K562 (cell line): ENCODE data around the gene ITGB2. TPM values are rescaled to one million over a fixed set of nuclear protein-coding genes. Genes with fewer than 3 reads are reported as not detected.

Experiments
- ATAC-seq: fragments of 200-7000 bp; cut with Tn5 transposase; 3 replicates; pipeline ENCODE4 v1.9.1; 2020; ENCODE audit warnings: moderate library complexity
- BruUV-seq: library from RNA; stranded (reverse); fragments of 400-500 nt; replicated peaks from 2 replicates; lab custom pipeline; 2021; lab: Mats Ljungman, UMichigan
- CTCF ChIA-PET: fragments of 300-600 bp; formaldehyde crosslinking; extraction: SDS; loops from one replicate; lab custom pipeline; 2021; ENCODE audit warnings: low intra/inter-chr PET ratio; lab: Yijun Ruan, JAX
- POLR2A ChIA-PET: fragments of 300-600, 350-650 bp; sonication (Branson Sonifier 250); formaldehyde crosslinking; extraction: SDS; loops from one replicate; lab custom pipeline; 2021; ENCODE audit warnings: antibody characterized with exemption, inconsistent platforms; lab: Yijun Ruan, JAX
- DNase-seq, 4 experiments: peaks; one replicate each; pipeline versions ENCODE4 v3.0.0 to v3.0.0-alpha.2; 2011 to 2018; ENCODE audit warnings: low spot score in 3 of 4, mixed read lengths in 3 of 4; ENCODE audit errors: extremely low read depth in 1 of 4
- FAIRE-seq: peaks from 2 replicates; lab custom pipeline; 2011; peaks lifted over from hg19 to GRCh38; lab: Jason Lieb, UNC
- H2AFZ ChIP-seq: 2 replicates; pipeline ENCODE4 v1.6.0; 2011; ENCODE audit warnings: low read depth, low read length, control low read depth, inconsistent platforms
- H3K27ac ChIP-seq: fragments of 200-600 bp; 3 replicates; pipeline ENCODE4 v1.8.0; 2011; ENCODE audit warnings: low read depth, mild to moderate bottlenecking, control low read depth, inconsistent platforms, low read length, moderate library complexity, mixed read lengths; ENCODE audit errors: extremely low read depth
- H3K27me3 ChIP-seq, 2 experiments: fragments of 300-600 bp in 1 of 2; 2 replicates in 1 of 2; 3 replicates in 1 of 2; pipeline versions ENCODE4 v1.6.0 to v1.8.0; 2011; ENCODE audit warnings: inconsistent platforms in 2 of 2, low read length in 2 of 2, mild to moderate bottlenecking in 1 of 2, mixed read lengths in 1 of 2, moderate library complexity in 1 of 2; ENCODE audit not compliant: control insufficient read depth in 2 of 2, insufficient read depth in 2 of 2
- H3K36me3 ChIP-seq: fragments of 300-600 bp; 3 replicates; pipeline ENCODE4 v1.8.0; 2011; ENCODE audit warnings: mild to moderate bottlenecking, low read length, inconsistent platforms; ENCODE audit not compliant: control insufficient read depth, insufficient read depth
- H3K4me1 ChIP-seq, 2 experiments: fragments of 200-600 bp in 1 of 2; replicated peaks in 1 of 2; 2 replicates in 1 of 2; 3 replicates in 1 of 2; pipeline versions ENCODE4 v1.5.1 to v1.8.0; 2011; ENCODE audit warnings: inconsistent platforms in 2 of 2, low read length in 2 of 2, mild to moderate bottlenecking in 1 of 2, mixed read lengths in 1 of 2, moderate library complexity in 1 of 2; ENCODE audit not compliant: control insufficient read depth in 2 of 2, insufficient read depth in 2 of 2
- H3K4me2 ChIP-seq: 2 replicates; pipeline ENCODE4 v1.6.1; 2011; ENCODE audit warnings: low read length, control low read depth, inconsistent platforms, mixed read lengths; ENCODE audit not compliant: insufficient read depth
- H3K4me3 ChIP-seq: fragments of 200-600 bp; sonication (generic), shearing (Covaris generic); 2 replicates; pipeline ENCODE4 v1.5.1; 2016; ENCODE audit warnings: control low read depth, inconsistent platforms
- H3K79me2 ChIP-seq: fragments of 200-600 bp; 3 replicates; pipeline ENCODE4 v1.8.0; 2011; ENCODE audit warnings: low read length, inconsistent platforms; ENCODE audit not compliant: control insufficient read depth, insufficient read depth
- H3K9ac ChIP-seq, 2 experiments: 2 replicates each; pipeline versions ENCODE4 v1.6.0 to v1.6.1; 2011; ENCODE audit warnings: low read depth in 2 of 2, low read length in 2 of 2, control low read depth in 1 of 2, inconsistent platforms in 1 of 2, mild to moderate bottlenecking in 1 of 2, mixed read lengths in 1 of 2; ENCODE audit not compliant: insufficient read depth in 1 of 2
- H3K9me1 ChIP-seq: one replicate; pipeline ENCODE4 v1.6.0; 2011; ENCODE audit warnings: inconsistent platforms, mild to moderate bottlenecking, low read length, moderate library complexity; ENCODE audit not compliant: control insufficient read depth, insufficient read depth
- H3K9me3 ChIP-seq: replicated peaks from 2 replicates; pipeline ENCODE4 v1.5.1; 2011; ENCODE audit warnings: low read depth, low read length, inconsistent platforms; ENCODE audit not compliant: control insufficient read depth, insufficient read depth
- H4K20me1 ChIP-seq: replicated peaks from 2 replicates; pipeline ENCODE4 v1.6.1; 2011; ENCODE audit warnings: low read length, inconsistent platforms, mixed read lengths; ENCODE audit not compliant: control insufficient read depth, insufficient read depth
- MYNN ChIP-seq, 2 experiments: sonication (generic); formaldehyde crosslinking in 1 of 2; IDR thresholded peaks; 2 replicates each; pipeline versions ENCODE4 v1.5.0 to v1.6.1; 2016 to 2020; ENCODE audit warnings: antibody characterized with exemption in 1 of 2, missing genetic modification reagents in 1 of 2
- RBM14 ChIP-seq: fragments of 200-400 bp; formaldehyde crosslinking; IDR thresholded peaks from 2 replicates; pipeline ENCODE4 v1.6.1; 2018; ENCODE audit warnings: low read depth, mild to moderate bottlenecking, low read length, moderate library complexity, borderline replicate concordance; ENCODE audit not compliant: insufficient read depth
- RBM25 ChIP-seq: fragments of 200-400 bp; formaldehyde crosslinking; IDR thresholded peaks from 2 replicates; pipeline ENCODE4 v1.6.1; 2018; ENCODE audit warnings: low read length, low read depth, moderate library complexity; ENCODE audit not compliant: severe bottlenecking
- ZNF408 ChIP-seq: fragments of 250-450 bp; sonication (Bioruptor Pico); IDR thresholded peaks from 2 replicates; pipeline ENCODE4 v1.4.0; 2020; ENCODE audit warnings: low read depth, mild to moderate bottlenecking, moderate library complexity
- ZNF77 ChIP-seq: fragments of 250-450 bp; sonication (Bioruptor Pico); IDR thresholded peaks from 2 replicates; pipeline ENCODE4 v1.5.0; 2020
- WGBS: fragments of 100-300 bp; shearing (Covaris generic); methylation state at CpG from one replicate; pipeline ENCODE4 v1.1.6; 2016; ENCODE audit warnings: low coverage, mixed read lengths; ENCODE audit not compliant: insufficient coverage; ENCODE audit errors: missing lambda C conversion rate; 5-methylcytosine and 5-hydroxymethylcytosine counted together
- in situ Hi-C: fragments of 300-500 bp; cut with MboI; formaldehyde crosslinking; loops from 4 replicates; pipeline ENCODE4 v1.15.0; 2018; ENCODE audit warnings: inconsistent platforms, mixed read lengths
- intact Hi-C: fragments of 100-400 bp; cut with micrococcal nuclease; formaldehyde crosslinking; loops from 2 replicates; pipeline ENCODE4 v1.14.2; 2022
- polyA plus RNA-seq, 8 experiments: library from polyadenylated mRNA; depleted of rRNA in 4 of 8; stranded (reverse) in 5 of 8; unstranded in 3 of 8; fragments of >200 nt; fragmentation: Nextera tagmentation in 2 of 8; fragmentation: Illumina TruSeq in 1 of 8; extraction: Ambion mirVana in 2 of 8; extraction: Trizol in 1 of 8; gene quantifications; 2 replicates each; pipeline versions ENCODE4 v1.2.1 to v1.2.3, GENCODE V29; 2011 to 2014; ENCODE audit warnings: inconsistent platforms in 1 of 8, missing spikeins in 1 of 8
- total RNA-seq, 7 experiments: library from RNA; depleted of rRNA in 6 of 7; stranded (reverse); fragments of >200 nt in 6 of 7; fragmentation: Illumina TruSeq in 2 of 7; extraction: Trizol in 2 of 7; gene quantifications; 2 replicates each; pipeline versions ENCODE4 v1.2.1 to v1.2.3, GENCODE V29; 2011 to 2021; ENCODE audit warnings: low replicate concordance in 1 of 7
- TF ChIP-seq, protein P1 (sequence below): fragments of 200-400 bp; formaldehyde crosslinking; IDR thresholded peaks from 2 replicates; pipeline ENCODE4 v1.6.1; 2017; ENCODE audit warnings: mild to moderate bottlenecking, low read depth, low read length, moderate library complexity

ITGB2 gene
- total and polyA plus RNA-seq, 9 of the 15 experiments (the other 6 are each of a cell fraction or from before 2014, with no cell fraction given): 0.07 to 1.3 (median 0.51) TPM; not detected in 2

DNA sequence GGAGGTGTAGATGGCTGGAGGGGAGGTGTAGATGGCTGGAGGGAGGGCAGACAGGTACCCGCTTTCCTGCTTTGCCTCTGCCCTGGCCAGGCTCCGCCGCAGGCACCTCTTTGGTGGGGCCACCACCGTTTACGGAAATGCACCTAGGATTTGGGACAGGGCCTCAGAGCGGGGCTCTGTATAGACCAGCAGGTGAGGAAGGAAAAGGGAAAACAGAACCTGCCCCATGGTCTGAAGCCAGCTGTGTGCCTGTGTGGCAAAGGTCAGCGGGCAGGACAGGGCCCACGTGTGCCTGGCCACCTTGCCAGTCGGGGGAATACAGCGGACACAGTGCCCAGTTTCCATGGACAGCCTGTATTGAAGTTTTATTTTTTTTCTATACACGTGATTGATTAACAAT lies 35.1 kb downstream of the ITGB2 start:
- DNase-seq (no peak), ATAC-seq (no peak)
- Histone ChIP-seq H3K4me2 (no peak overlapping the region), H3K4me1 (peaks cover 13 to 57% of the 10 kb centered on the region in 2 experiments), H3K9ac (no peak overlapping the region), H3K4me3 (no peak overlapping the region), H3K27ac (no peak overlapping the region)
- POLR2A ChIA-PET: no interaction called here
- in situ Hi-C loops: no loop called here
- intact Hi-C loops: no loop called here
- TF ChIP-seq ZNF77 (CRISPR knock-in tag) (no peak), RBM14 (no peak), ZNF408 (no peak), MYNN (IDR thresholded peaks at IDR 0.05) (no peak), MYNN (CRISPR knock-in tag; IDR thresholded peaks at IDR 0.05) (no peak), RBM25 (no peak)
- TF ChIP-seq, protein P1, sequence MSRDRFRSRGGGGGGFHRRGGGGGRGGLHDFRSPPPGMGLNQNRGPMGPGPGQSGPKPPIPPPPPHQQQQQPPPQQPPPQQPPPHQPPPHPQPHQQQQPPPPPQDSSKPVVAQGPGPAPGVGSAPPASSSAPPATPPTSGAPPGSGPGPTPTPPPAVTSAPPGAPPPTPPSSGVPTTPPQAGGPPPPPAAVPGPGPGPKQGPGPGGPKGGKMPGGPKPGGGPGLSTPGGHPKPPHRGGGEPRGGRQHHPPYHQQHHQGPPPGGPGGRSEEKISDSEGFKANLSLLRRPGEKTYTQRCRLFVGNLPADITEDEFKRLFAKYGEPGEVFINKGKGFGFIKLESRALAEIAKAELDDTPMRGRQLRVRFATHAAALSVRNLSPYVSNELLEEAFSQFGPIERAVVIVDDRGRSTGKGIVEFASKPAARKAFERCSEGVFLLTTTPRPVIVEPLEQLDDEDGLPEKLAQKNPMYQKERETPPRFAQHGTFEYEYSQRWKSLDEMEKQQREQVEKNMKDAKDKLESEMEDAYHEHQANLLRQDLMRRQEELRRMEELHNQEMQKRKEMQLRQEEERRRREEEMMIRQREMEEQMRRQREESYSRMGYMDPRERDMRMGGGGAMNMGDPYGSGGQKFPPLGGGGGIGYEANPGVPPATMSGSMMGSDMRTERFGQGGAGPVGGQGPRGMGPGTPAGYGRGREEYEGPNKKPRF: no peak
- TF ChIP-seq, all 486 proteins: peak for 0
- Histone ChIP-seq H3K27me3 (peaks cover 16 to 47% of the 10 kb centered on the region in 2 experiments; a peak in 4 of 5 replicates), H3K79me2 (no peaks in the 10 kb centered on the region), H3K36me3 (no peaks in the 10 kb centered on the region), H4K20me1 (peaks cover 11% of the 10 kb centered on the region), H3K9me1 (no peaks in the 10 kb centered on the region), H3K9me3 (no peaks in the 10 kb centered on the region), H2AFZ (no peak overlapping the region)
- FAIRE-seq: no peak
- no TSS peak for BruUV-seq
- CTCF ChIA-PET: no interaction called here
- WGBS: 26% methylated on average over 11 of the region's 11 CpGs
